IPS-NIHi7 (cell line): ENCODE results near the gene CENATAC.
"Not testable (repeated sequence)": the region's sequence is repeated elsewhere in the genome, so short reads cannot be mapped to it uniquely, and the experiment has no call there.

Source experiments
- DNase-seq: peaks from one replicate; pipeline ENCODE4 v3.0.0; 2012; ENCODE audit warnings: mixed read lengths; ENCODE audit errors: extremely low spot score

CENATAC gene, protein sequence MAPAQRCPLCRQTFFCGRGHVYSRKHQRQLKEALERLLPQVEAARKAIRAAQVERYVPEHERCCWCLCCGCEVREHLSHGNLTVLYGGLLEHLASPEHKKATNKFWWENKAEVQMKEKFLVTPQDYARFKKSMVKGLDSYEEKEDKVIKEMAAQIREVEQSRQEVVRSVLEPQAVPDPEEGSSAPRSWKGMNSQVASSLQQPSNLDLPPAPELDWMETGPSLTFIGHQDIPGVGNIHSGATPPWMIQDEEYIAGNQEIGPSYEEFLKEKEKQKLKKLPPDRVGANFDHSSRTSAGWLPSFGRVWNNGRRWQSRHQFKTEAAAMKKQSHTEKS

DNA sequence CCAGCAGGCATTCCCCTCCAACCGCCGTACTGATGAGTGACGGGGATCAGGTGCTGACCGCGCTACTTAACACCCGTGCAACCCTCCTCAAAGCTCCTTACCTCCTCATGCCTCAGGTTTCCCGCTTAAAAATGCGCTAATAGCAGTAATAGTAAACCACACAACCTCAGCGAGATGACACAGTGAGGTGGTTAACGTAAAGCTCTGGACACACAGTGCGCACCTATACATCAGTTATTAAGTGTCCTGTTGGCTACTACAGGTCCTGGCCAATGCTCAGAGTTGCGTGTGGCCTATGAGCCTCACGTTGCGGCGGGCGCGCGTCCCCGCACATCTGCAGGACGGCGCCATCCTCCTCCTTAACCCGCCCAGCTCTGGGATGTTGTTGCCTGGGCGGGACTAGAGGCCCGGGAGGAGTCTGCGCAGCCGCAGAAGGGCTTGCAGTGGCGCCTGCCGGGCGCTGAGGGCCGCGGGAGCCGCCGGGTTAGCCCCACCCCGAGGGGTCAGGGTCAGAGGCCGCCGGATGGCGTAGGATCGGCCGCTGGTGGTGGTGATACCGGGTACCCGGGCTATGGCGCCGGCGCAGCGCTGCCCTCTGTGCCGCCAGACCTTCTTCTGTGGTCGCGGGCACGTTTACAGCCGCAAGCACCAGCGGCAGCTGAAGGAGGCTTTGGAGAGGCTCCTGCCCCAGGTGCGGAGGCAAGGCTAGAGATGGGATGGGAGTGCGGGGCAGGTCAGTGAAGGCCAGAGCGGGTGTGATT is at the start of gene CENATAC:
Gene CENATAC (plus strand): TSS at position 512 of the 761 bp plus-strand sequence. CDS start 60 bp downstream, at position 572.
- peak; percentile 100 for DNase-seq

- DNase-seq = peak; percentile 64
Observed at GRCh38 chr11:118953265-118953664, 44.7 kb upstream of the CENATAC start.

GRCh38 chr11:118953976-118954375 is 44.0 kb upstream of the CENATAC start:
- DNase-seq = not testable (repeated sequence)

- peak; percentile 98 for DNase-seq
Observed at GRCh38 chr11:118956094-118956846, 41.7 kb upstream of the CENATAC start, which contains the start of gene UPK2. Gene UPK2, plus strand, starts transcription at chr11:118956298. Its CDS starts 53 bp downstream, at chr11:118956351.

- no peak for DNase-seq
Observed at GRCh38 chr11:118956847-118957469, 41.0 kb upstream of the CENATAC start.

GRCh38 chr11:118957549-118957948 is 40.4 kb upstream of the CENATAC start:
- DNase-seq = no peak

DNA sequence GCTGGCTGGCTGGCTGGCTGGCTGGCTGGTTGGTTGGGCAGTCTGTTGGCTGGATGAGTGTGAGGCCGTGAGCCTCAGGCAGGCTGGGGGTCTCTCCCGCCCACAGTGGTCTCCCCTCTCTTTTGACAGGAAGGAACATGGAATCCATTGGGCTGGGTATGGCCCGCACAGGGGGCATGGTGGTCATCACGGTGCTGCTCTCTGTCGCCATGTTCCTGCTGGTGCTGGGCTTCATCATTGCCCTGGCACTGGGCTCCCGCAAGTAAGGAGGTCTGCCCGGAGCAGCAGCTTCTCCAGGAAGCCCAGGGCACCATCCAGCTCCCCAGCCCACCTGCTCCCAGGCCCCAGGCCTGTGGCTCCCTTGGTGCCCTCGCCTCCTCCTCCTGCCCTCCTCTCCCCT is 40.0 kb upstream of the CENATAC start:
- no peak for DNase-seq

DNA sequence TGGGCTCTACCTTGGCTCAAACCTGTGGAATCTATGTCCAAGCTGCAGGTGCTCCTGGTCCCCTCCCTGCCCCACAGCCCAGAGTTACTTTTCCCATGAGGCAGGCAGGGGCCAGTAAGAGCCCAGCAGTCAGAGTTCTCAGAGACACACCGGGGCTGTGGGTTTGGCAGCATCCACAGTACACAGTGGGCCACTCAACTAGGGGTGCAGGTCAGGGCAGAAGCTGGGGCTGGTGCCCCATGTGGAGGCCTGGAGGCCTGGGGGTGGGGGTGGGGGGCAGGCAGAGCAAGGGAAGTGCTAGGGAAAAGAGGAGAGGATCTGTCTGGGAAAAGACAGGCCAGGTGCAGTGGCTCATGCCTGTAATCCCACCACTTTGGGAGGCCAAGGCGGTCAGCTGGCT is 39.4 kb upstream of the CENATAC start:
- no peak for DNase-seq

- no peak for DNase-seq
Observed at GRCh38 chr11:118961189-118961588, 36.7 kb upstream of the CENATAC start.

DNA sequence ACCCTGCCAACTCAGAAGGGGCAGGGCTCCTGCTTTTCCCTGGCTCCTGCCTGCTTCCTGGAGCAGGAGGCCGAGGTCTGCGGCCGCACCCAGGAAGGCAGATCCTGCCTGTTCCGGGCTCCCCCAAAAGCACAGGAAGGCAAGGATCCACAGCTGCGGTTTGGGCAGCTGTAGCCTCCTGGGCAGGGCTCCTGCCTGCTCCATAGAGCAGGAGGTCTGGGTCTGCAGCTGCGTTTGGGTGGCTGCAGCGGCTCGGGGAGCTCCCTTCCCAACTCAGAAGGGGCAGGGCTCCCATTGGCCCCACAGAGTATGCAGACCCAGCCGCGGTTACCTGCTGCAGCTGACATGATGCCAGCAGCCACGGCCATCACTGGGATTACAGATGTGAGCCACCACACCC is 36.3 kb upstream of the CENATAC start:
- no peak for DNase-seq

DNA sequence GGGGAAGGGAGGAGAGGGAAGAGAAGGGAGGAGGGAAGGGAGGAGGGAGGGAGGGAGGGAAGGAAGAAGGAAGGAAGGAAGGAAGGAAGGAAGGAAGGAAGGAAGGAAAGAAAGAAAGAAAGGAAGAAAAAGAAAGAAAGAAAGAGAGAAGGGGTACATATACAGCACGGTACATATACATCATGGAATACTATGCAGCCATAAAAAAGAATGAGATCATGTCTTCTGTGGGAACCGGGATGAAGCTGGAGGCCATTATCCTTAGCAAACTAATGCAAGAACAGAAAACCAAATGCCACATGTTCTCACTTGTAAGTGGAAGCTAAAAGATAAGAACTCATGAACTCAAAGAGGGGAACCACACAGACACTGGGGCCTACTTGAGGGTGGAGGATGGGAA is 28.4 kb upstream of the CENATAC start:
- DNase-seq = not testable (repeated sequence)

DNA sequence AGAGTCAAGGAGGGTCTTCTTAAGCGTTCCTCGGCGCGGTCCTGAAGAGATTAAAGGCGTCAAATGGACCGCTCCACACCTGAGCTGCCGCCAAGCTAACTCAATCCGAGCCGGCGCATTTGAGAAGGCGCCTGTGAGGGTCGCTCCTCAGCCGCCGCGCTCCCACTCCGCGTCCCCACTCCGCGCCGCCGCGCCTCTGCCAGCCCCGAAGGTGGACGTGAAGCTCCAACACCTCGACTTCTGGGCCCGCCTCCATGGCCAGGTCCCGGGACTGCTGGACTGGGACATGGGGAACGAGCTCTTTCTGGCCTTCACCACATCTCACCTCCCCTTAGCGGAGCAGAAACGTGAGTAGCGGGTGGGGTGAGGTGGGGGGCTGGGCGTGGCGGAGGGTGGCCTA is 26.3 kb upstream of the CENATAC start, which contains the start of gene FOXR1:
Gene FOXR1 (plus strand): TSS at position 116 of the 400 bp plus-strand sequence. CDS start 171 bp downstream, at position 287.
- no peak for DNase-seq

- DNase-seq = no peak
Observed at GRCh38 chr11:118973985-118974384, 24.0 kb upstream of the CENATAC start.

GRCh38 chr11:118975771-118976709 is 21.9 kb upstream of the CENATAC start:
- DNase-seq = no peak

DNA sequence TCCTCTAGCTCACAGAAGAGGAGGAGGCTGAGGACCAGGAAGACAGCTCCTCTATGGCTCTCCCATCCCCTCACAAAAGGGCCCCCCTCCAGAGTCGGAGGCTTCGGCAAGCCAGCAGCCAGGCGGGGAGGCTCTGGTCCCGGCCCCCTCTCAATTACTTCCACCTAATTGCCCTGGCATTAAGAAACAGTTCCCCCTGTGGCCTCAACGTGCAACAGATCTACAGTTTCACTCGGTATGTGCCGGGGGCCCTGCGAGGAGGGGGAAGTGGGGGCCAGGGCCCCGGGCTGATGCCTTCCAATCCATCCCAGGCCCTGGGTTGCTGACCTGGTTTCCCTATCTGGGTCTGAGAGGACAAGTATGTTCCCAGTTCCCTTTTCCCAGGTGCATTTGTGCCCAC is 18.5 kb upstream of the CENATAC start:
- DNase-seq = no peak

GRCh38 chr11:118980191-118980881 is 17.6 kb upstream of the CENATAC start:
- peak; percentile 66 for DNase-seq

DNA sequence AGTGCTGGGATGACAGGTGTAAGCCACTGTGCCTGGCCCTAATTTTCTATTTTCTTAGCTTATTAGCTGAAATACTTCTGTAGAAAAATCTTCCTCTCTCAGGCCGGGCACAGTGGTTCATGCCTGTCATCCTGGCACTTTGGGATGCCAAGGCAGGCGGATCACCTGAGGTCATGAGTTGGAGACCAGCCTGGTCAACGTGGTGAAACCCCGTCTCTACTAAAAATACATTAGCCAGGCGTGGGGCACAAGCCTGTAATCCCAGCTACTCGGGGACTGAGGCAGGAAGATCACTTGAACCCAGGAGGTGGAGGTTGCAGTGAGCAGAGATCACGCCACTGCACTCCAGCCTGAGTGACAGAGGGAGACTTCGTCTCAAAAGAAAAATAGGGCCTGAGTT is 13.6 kb upstream of the CENATAC start:
- not testable (repeated sequence) for DNase-seq

- DNase-seq = no peak
Observed at GRCh38 chr11:118984825-118985224, 13.1 kb upstream of the CENATAC start.

DNA sequence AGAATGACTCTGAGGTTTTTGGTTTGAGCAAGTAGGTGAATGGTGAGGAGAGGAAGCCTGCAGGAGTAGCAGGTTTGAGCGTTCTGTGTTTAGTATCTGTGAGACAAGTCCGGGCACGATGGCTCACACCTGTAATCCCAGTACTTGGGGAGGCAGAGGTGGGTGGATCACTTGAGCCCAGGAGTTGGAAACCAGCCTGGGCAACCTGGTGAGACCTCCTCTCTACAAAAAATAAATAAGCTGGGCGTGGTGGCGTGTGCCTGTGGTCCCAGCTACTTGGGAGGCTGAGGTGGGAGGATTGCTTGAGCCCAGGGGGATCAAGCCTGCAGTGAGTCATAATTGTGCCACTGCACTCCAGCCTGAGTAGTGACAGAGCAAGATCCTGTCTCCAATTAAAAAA is 9.7 kb upstream of the CENATAC start:
- DNase-seq = no peak
